ENCODE results near the gene ME2. TPM values are rescaled to one million over a fixed set of nuclear protein-coding genes. Genes with fewer than 3 reads are reported as not detected.

The ME2 gene
- total and polyA plus RNA-seq, 11 donors: 24.5 to 91.3 (median 71.1) TPM

DNA sequence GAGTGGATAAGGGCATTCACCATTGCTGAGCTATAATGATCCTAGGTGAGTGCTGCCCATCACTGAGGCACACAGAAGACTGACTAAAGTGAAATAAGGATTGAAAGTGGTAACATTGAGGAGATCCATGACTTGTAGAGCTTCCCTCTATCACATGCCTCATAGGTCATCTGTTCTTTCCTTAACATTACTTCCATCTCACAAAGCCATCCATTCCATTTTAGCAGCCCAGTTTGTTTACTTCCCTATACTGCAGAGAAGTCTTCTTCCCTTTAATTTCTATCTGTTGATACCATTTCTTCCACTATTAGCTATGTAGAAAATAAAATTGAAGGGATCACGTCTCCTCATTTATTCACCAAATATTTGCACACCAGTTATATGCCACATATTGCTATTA lies 32.1 kb downstream of the ME2 start:
- WGBS, 4 donors: 95 to 100% (median 97%) methylated on average over 1 of the region's 1 CpG
- Histone ChIP-seq H3K4me1 (peaks cover 0 to 4% (median 0%) of the 10 kb centered on the region in 12 donors), H3K36me3 (peaks cover 0 to 68% (median 57%) of the 10 kb centered on the region in 9 donors), H3K4me3 (no peak overlapping the region), H3K27me3 (no peaks in the 10 kb centered on the region), H3K27ac (peak overlapping the region in 1 of 12 donors; percentile 44), H3K9me3 (peaks cover 0 to 12% (median 3%) of the 10 kb centered on the region in 12 donors)
- intact Hi-C loops (cut with DNase I): no loop called here
- DNase-seq: no peak
- no peak for TF ChIP-seq CTCF (IDR thresholded peaks at IDR 0.05)
- TF ChIP-seq POLR2A (IDR thresholded peaks at IDR 0.05): no peak
- no peak for ATAC-seq

DNA sequence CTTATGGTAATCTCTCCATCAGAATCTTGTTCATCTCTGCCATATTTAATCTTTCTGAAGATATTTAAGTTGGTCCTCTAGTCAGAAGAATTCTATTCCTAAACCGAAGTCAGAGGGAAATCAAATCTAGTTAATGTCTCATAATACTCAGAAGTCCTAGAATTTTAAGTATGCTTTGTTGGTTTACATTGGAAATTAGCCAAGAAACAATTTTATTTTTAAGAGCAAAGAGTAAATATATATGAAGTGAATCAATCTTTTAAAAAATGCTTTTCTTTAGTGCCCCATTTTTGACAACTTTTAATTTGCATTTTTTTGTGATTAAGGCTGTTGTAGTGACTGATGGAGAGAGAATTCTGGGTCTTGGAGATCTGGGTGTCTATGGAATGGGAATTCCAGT lies 38.1 kb downstream of the ME2 start:
- DNase-seq: no peak
- Histone ChIP-seq H3K27ac (no peak overlapping the region), H3K4me1 (no peaks in the 10 kb centered on the region), H3K4me3 (no peak overlapping the region), H3K27me3 (no peaks in the 10 kb centered on the region), H3K36me3 (peaks cover 0 to 70% (median 58%) of the 10 kb centered on the region in 9 donors), H3K9me3 (no peaks in the 10 kb centered on the region)
- ATAC-seq: no peak
- TF ChIP-seq POLR2A (IDR thresholded peaks at IDR 0.05): no peak
- WGBS, 4 donors: 62 to 78% (median 72%) methylated on average over 1 of the region's 1 CpG
- intact Hi-C loops (cut with DNase I): no loop called here

DNA sequence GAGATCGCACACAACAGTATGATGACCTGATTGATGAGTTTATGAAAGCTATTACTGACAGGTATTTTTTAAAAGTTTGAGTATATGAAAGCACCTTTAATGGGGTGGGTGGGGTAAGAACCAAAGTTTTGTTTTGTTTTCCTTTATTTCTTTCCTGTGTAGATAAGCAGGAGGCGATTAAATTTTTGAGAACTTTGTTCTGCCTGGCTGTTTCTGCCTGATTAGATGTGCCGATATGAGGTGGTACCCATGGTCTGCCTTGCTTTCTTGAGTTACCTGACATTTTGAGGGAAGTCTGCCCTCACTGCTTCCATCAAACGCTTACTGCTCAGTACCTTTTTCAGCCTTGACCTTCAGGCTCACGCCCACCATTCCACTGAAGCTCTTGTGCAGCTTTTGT lies 39.2 kb downstream of the ME2 start:
- H3K27ac ChIP-seq: no peak overlapping the region
- H3K36me3 ChIP-seq: peaks cover 0 to 73% (median 62%) of the 10 kb centered on the region in 9 donors
- 91 to 96% (median 95%) methylated on average over 5 of the region's 5 CpGs for WGBS, 4 donors
- no peak for ATAC-seq
- no peak for DNase-seq
- no peak overlapping the region for H3K4me3 ChIP-seq
- TF ChIP-seq CTCF (IDR thresholded peaks at IDR 0.05) (no peak), POLR2A (IDR thresholded peaks at IDR 0.05) (no peak)
- intact Hi-C loops (cut with DNase I): no loop called here
- no peaks in the 10 kb centered on the region for H3K9me3 ChIP-seq
- H3K4me1 ChIP-seq: no peaks in the 10 kb centered on the region
- H3K27me3 ChIP-seq: no peaks in the 10 kb centered on the region

GRCh38 chr18:50924372-50924771 lies 45.5 kb downstream of the ME2 start:
- H3K27me3 ChIP-seq: no peaks in the 10 kb centered on the region
- intact Hi-C loops (cut with DNase I): no loop called here
- ATAC-seq (no peak), DNase-seq (no peak)
- peaks cover 0 to 99% (median 83%) of the 10 kb centered on the region in 9 donors for H3K36me3 ChIP-seq
- H3K27ac ChIP-seq: no peak overlapping the region
- H3K9me3 ChIP-seq: peaks cover 0 to 15% (median 0%) of the 10 kb centered on the region in 12 donors
- no peak overlapping the region for H3K4me3 ChIP-seq
- TF ChIP-seq POLR2A (IDR thresholded peaks at IDR 0.05) (no peak), CTCF (IDR thresholded peaks at IDR 0.05) (no peak)
- 93 to 97% (median 94%) methylated on average over 2 of the region's 2 CpGs for WGBS, 4 donors
- no peaks in the 10 kb centered on the region for H3K4me1 ChIP-seq

DNA sequence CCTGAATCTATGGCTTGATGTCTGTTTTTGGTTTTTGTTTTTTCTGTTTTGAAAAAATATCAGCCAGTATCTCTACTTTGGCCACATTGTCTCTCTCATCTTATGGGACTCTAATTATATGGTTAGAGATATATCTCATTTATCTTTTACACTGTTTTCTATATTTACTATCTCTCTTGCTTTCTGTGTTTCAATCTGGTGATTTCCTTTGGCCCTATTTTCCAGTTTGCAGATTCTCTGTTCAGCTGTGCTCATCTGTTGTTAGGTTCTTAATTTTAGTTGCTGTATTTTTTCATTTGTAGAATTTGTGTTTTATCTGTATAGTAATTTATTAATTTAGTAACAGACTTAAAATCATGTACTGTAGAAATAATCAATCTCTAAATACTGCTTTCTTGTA lies 47.6 kb downstream of the ME2 start:
- H3K27ac ChIP-seq: no peak overlapping the region
- H3K9me3 ChIP-seq: peaks cover 0 to 15% (median 0%) of the 10 kb centered on the region in 12 donors
- H3K4me1 ChIP-seq: no peaks in the 10 kb centered on the region
- ATAC-seq: no peak
- H3K36me3 ChIP-seq: peaks cover 0 to 82% (median 74%) of the 10 kb centered on the region in 9 donors
- no peaks in the 10 kb centered on the region for H3K27me3 ChIP-seq
- no peak for DNase-seq
- intact Hi-C loops (cut with DNase I): no loop called here
- TF ChIP-seq CTCF (IDR thresholded peaks at IDR 0.05) (no peak), POLR2A (IDR thresholded peaks at IDR 0.05) (no peak)
- no peak overlapping the region for H3K4me3 ChIP-seq
